Ovary (tissue), 9 donors: Measurements from ENCODE around the gene PER1. TPM values are rescaled to one million over a fixed set of nuclear protein-coding genes. Genes with fewer than 3 reads are reported as not detected.

ENCODE experiments used
- DNase-seq, 5 donors: peaks; one replicate each; pipeline ENCODE4 v3.0.0-alpha.2; 2019 to 2020
- H3K27ac ChIP-seq, 2 donors: fragments of 200-600 bp; one replicate each; pipeline versions ENCODE4 v1.5.1 to v1.8.0; 2019 to 2022
- H3K27me3 ChIP-seq: fragments of 200-600 bp; one replicate; pipeline ENCODE4 v1.8.0; 2022
- H3K36me3 ChIP-seq: fragments of 200-600 bp; sonication (generic); one replicate; pipeline ENCODE4 v1.5.1; 2019
- H3K4me1 ChIP-seq: one replicate; pipeline ENCODE4 v1.8.1; 2013; ENCODE audit warnings: mild to moderate bottlenecking, moderate library complexity; ENCODE audit not compliant: insufficient read depth
- H3K4me3 ChIP-seq: fragments of 200-600 bp; sonication (generic); one replicate; pipeline ENCODE4 v1.5.1; 2017
- H3K9me3 ChIP-seq, 2 donors: fragments of 200-600 bp in 1 of 2; sonication (generic) in 1 of 2; one replicate each; pipeline versions ENCODE4 v1.5.1 to v1.8.1; 2013 to 2019; ENCODE audit warnings: mild to moderate bottlenecking in 1 of 2, moderate library complexity in 1 of 2
- EP300 ChIP-seq: sonication (generic); formaldehyde crosslinking; IDR thresholded peaks from one replicate; pipeline ENCODE4 v1.6.1; 2017; ENCODE audit warnings: antibody characterized with exemption
- POLR2A ChIP-seq: fragments of 450-650 bp; IDR thresholded peaks from one replicate; pipeline ENCODE4 v1.6.1; 2017; ENCODE audit warnings: antibody characterized with exemption, mild to moderate bottlenecking, moderate library complexity
- WGBS, 3 donors: extraction: QIAGEN DNeasy Blood & Tissue Kit in 1 of 3; methylation state at CpG; one replicate each; pipeline versions ENCODE4 v1.1.5 to v1.1.7; 2013 to 2017; 5-methylcytosine and 5-hydroxymethylcytosine counted together
- intact Hi-C, 4 donors: fragments of 100-400 bp; cut with DNase I; formaldehyde crosslinking; loops; one replicate each; pipeline versions ENCODE4 v1.11.0 to v1.15.1; 2022 to 2023
- polyA plus RNA-seq, 2 donors: library from polyadenylated mRNA; stranded (reverse); fragments of 200-250 nt in 1 of 2; fragments of 350-450 nt in 1 of 2; fragmentation: Illumina TruSeq in 1 of 2; extraction: RNeasy Lipid Tissue Mini Kit (QIAGEN cat#74804) in 1 of 2; gene quantifications; one replicate each; pipeline ENCODE4 v1.2.3, GENCODE V29; 2013 to 2014
- total RNA-seq, 7 donors: library from RNA; depleted of rRNA in 2 of 7; stranded (reverse); fragments of >200 nt in 2 of 7; fragmentation: NEBNext Ultra II Directional in 3 of 7; extraction: Animal tissue kit (Norgen Biotek cat#: 25700) in 3 of 7; gene quantifications; one replicate each; pipeline versions ENCODE4 v1.1.0 to v1.2.4, GENCODE V29; 2016 to 2023
- TF ChIP-seq, protein P1 (sequence below), 3 donors: fragments of 450-650 bp in 2 of 3; fragments of 200-600 bp in 1 of 3; IDR thresholded peaks; one replicate each; pipeline versions ENCODE4 v1.5.1 to v1.8.0; 2016 to 2022; ENCODE audit warnings: antibody characterized with exemption in 3 of 3, mild to moderate bottlenecking in 1 of 3
- donor health status: DM: no; HTN: no; CAD: no; lungs with moderate emphysema.
- donor health status: DM: no; HTN: no; CAD: no.
- donor health status: Bipolar disorder and iron deficiency.
- donor health status: DM: yes; HTN: yes; CAD: no.
- donor health status: DM: no; HTN: no; CAD: no.
- donor health status: DM: yes; HTN: yes; CAD: no.

Gene PER1
- total and polyA plus RNA-seq, 9 donors = 12.8 to 394 (median 164) TPM

DNA sequence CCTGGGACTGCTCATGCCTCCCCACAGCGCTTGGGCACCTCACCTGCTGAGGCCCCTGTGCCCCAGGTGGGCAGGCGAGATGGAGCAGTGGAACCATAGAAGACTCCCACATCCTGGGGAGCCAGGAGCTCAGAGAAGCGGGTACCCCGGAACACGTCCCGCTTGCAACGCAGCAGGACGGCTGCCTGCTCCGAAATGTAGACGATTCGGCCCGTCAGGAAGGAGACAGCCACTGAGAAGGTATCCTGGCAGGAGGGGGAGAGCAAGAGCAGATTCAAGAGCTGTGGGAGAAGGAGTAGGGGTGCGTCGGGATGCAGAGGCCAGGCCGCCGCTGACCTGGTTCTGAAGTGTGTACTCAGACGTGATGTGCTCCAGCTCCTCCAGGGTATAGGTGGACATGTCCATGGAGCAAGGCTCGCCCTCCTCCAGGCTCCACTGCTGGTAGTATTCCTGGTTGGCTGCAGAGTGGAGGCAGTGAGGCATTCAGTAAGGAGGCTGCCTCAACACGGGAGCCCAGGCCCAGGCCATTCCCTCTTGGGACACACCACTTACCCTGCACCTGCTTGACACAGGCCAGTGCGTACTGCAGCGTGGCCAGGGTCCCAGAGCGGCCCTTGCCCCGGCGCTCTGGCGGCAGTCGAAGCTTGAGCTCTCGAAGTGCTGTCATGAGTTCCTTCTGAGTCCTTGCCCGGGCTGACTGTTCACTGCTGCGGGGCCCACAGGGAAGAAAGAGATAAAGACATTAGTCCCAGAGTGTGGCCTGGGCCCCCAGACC lies 2.6 kb downstream of the PER1 start:
- intact Hi-C loops = loop anchor here in 1 of 4 donors (10.0 kb wide), 1 partner anchor 305 kb away; no protein-coding TSS in a partner anchor
- peak overlapping the region; percentile 94 to 96 for H3K27ac ChIP-seq
- H3K36me3 ChIP-seq = no peaks in the 10 kb centered on the region
- no peaks in the 10 kb centered on the region for H3K27me3 ChIP-seq
- H3K4me1 ChIP-seq = peaks cover 12% of the 10 kb centered on the region
- 88 to 93% (median 90%) methylated on average over 28 to 29 of the region's 29 CpGs for WGBS, 3 donors
- DNase-seq = peak in 3 of 5 donors; percentile 31 to 53 (median 53)
- no peaks in the 10 kb centered on the region for H3K9me3 ChIP-seq
- no peak overlapping the region for H3K4me3 ChIP-seq
- TF ChIP-seq POLR2A = no peak
- TF ChIP-seq, protein P1, sequence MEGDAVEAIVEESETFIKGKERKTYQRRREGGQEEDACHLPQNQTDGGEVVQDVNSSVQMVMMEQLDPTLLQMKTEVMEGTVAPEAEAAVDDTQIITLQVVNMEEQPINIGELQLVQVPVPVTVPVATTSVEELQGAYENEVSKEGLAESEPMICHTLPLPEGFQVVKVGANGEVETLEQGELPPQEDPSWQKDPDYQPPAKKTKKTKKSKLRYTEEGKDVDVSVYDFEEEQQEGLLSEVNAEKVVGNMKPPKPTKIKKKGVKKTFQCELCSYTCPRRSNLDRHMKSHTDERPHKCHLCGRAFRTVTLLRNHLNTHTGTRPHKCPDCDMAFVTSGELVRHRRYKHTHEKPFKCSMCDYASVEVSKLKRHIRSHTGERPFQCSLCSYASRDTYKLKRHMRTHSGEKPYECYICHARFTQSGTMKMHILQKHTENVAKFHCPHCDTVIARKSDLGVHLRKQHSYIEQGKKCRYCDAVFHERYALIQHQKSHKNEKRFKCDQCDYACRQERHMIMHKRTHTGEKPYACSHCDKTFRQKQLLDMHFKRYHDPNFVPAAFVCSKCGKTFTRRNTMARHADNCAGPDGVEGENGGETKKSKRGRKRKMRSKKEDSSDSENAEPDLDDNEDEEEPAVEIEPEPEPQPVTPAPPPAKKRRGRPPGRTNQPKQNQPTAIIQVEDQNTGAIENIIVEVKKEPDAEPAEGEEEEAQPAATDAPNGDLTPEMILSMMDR (IDR thresholded peaks at IDR 0.05) = no peak
- no peak for TF ChIP-seq EP300

DNA sequence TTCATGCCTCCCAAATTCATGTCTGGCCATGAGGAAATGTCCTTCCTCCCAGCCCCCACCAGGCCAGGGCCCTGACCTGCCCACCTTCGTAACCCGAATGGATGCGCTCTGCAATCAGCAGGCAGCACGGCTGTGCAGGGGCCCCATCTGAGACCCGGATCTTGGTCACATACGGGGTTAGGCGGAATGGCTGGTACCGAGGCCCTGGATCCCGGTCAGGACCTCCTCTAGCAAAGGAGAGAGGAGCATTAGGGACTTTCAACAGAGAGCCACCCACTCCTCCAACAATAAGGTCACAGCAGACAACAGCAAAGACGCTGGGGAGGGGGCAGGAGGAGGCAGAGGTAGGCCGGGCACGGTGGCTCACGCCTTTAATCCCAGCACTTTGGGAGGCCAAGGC lies 3.6 kb downstream of the PER1 start:
- H3K27ac ChIP-seq = peak overlapping the region; percentile 26 to 69
- TF ChIP-seq, protein P1 (IDR thresholded peaks at IDR 0.05) = no peak
- TF ChIP-seq POLR2A (no peak), EP300 (no peak)
- DNase-seq = peak in 3 of 5 donors; percentile 16 to 48 (median 35)
- intact Hi-C loops = no loop called here
- H3K4me1 ChIP-seq = peaks cover 12% of the 10 kb centered on the region
- no peaks in the 10 kb centered on the region for H3K36me3 ChIP-seq
- H3K27me3 ChIP-seq = no peaks in the 10 kb centered on the region
- no peak overlapping the region for H3K4me3 ChIP-seq
- 87 to 88% (median 88%) methylated on average over 13 of the region's 13 CpGs for WGBS, 3 donors
- no peaks in the 10 kb centered on the region for H3K9me3 ChIP-seq

DNA sequence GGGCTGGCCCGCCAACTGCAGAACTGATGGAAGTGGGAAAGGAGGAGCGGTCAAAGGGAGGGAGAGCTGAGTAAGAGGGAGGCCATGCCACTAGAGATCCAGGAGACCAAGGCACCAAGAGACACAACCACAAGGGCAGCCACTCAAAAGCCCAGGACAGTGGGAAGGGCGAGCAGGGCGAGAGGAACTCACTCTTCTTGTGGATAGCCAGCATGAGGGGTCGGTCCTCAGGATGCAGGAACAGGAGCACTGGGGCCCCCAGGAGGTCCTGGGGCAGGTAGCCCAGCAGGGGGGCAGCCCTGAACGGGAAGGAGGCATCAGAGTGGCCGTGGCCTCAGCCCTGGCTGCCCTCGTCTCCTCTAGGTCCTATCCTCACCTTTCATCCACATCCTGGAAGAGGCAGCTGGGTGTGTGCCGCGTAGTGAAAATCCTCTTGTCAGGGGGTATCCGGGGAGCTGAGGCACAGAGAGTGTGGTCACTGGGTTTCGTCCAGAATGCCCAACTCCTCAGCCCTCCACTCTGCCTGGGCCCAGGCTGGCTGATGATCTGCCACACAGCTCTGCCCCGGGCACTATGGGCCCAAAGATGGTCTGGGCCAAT lies 4.3 kb downstream of the PER1 start:
- peak overlapping the region; percentile 26 to 69 for H3K27ac ChIP-seq
- no peak overlapping the region for H3K4me3 ChIP-seq
- H3K27me3 ChIP-seq = no peaks in the 10 kb centered on the region
- intact Hi-C loops = no loop called here
- H3K9me3 ChIP-seq = no peaks in the 10 kb centered on the region
- H3K4me1 ChIP-seq = peaks cover 8% of the 10 kb centered on the region
- no peak for TF ChIP-seq EP300
- TF ChIP-seq, protein P1 (IDR thresholded peaks at IDR 0.05) = no peak
- no peak for TF ChIP-seq POLR2A
- WGBS, 3 donors = 87 to 90% (median 88%) methylated on average over 13 of the region's 13 CpGs
- no peaks in the 10 kb centered on the region for H3K36me3 ChIP-seq
- peak in 4 of 5 donors; percentile 15 to 40 (median 34) for DNase-seq

DNA sequence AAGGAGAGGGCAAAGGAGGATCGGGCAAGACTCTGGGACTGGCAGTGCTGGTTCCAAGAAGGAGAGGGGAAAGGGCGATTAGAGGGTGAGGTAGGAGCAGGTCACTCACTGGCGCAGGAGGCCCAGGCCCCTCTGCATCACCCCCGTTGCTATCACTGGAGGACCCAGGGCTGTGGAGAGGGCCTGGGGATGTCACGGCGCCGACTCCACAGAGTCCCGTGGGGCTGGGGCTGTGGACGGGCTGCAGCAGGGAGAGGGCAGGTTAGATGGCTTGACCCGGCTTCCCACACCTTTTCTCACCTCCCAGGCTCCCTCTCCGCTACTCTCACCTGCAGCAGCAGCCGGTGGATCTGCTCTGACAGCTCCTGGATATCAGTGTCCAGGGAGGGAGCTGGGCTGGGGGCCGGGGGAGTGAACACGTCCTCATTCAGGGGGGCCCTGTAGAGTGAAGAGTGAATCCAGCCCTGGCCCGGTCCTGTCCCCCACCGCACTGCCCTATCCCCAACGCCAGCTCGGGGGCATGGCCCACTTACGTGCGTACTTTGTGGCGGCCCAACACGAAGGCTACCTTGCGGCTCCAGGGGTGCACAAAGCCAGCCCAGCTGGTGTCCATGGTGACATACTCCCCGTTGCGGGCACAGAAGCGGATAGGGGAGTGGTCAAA lies 4.9 kb downstream of the PER1 start:
- H3K4me3 ChIP-seq = no peak overlapping the region
- DNase-seq = peak in 3 of 5 donors; percentile 23 to 55 (median 38)
- TF ChIP-seq EP300 = no peak
- TF ChIP-seq POLR2A = no peak
- peak overlapping the region; percentile 32 to 69 for H3K27ac ChIP-seq
- no peaks in the 10 kb centered on the region for H3K36me3 ChIP-seq
- H3K4me1 ChIP-seq = peaks cover 4% of the 10 kb centered on the region
- WGBS, 3 donors = 81 to 85% (median 82%) methylated on average over 26 of the region's 26 CpGs
- H3K27me3 ChIP-seq = no peaks in the 10 kb centered on the region
- intact Hi-C loops = no loop called here
- H3K9me3 ChIP-seq = no peaks in the 10 kb centered on the region
